ENCODE results near the gene VRK1.

Gene VRK1

DNA sequence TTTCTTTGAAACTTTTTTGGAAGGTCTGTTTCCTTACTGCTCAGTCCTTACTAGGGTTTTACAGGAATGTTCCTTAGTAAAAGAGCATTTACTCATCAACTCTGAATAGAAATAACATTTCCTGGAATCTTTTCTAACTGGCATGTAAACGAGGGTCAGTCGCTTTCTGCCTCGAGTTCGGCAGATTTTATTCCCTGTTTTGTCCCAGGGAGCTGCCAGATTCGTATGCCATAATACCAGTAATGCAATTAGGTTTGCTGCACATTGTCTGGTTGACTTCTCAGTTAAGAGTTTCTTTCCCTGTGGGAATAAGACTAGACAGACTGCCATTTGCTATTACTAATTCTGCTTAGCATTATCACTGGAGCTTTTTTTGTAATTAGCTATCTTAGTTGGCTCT, 91.9 kb downstream of the VRK1 start:
- Histone ChIP-seq H3K27ac (ENCODE audit: low read depth, low read length) (no peak overlapping the region), H3K4me3 (ENCODE audit: low read depth in 1 of 5, low read length in 5 of 5) (no peak overlapping the region), H3K36me3 (ENCODE audit: control insufficient read depth in 5 of 5, insufficient read depth in 5 of 5, low read length in 5 of 5) (no peaks in the 10 kb centered on the region), H3K4me1 (ENCODE audit: control insufficient read depth in 5 of 5, insufficient read depth in 5 of 5, low read length in 5 of 5) (no peaks in the 10 kb centered on the region), H3K27me3 (ENCODE audit: control insufficient read depth in 5 of 5, insufficient read depth in 4 of 5, low read length in 5 of 5) (no peaks in the 10 kb centered on the region), H3K9ac (ENCODE audit: low read length in 5 of 5) (no peak overlapping the region), H3K9me3 (ENCODE audit: control insufficient read depth in 5 of 5, low read length in 5 of 5) (no peaks in the 10 kb centered on the region)

DNA sequence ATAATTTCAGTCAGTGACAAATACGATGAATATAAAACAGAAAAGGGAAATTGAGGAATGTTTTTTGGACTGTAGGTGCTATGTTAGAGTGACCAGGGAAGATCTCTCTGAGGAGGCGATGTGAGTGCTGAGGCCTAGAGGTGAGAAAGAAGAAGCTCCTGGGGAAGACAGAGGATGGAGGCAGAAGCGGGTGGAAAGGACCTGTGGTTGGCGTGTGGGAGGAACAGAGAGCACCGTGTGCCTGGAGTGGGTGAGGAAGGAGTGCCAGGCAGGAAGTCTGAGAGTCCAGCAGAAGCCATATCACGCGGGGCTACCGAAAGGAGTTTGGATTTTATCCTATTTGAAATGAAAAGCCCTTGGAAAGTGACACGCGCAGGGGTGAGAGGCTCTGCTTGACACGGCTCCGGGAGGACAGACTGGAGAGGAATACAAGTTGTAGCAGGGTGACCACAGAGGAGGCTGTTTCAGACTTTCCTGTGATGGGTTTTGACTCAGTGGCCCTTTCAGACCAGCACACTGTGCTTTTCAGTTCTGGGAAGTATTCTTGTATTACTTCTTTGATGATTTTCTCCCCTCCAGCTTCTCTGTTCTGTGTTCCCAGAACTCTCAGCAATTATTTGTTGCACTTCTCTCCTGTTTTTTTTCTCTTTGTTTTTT, 96.9 kb downstream of the VRK1 start:
- Histone ChIP-seq H3K9me3 (ENCODE audit: control insufficient read depth in 5 of 5, low read length in 5 of 5) (no peaks in the 10 kb centered on the region), H3K36me3 (ENCODE audit: control insufficient read depth in 5 of 5, insufficient read depth in 5 of 5, low read length in 5 of 5) (no peaks in the 10 kb centered on the region), H3K4me3 (ENCODE audit: low read depth in 1 of 5, low read length in 5 of 5) (no peak overlapping the region), H3K4me1 (ENCODE audit: control insufficient read depth in 5 of 5, insufficient read depth in 5 of 5, low read length in 5 of 5) (no peaks in the 10 kb centered on the region), H3K27me3 (ENCODE audit: control insufficient read depth in 5 of 5, insufficient read depth in 4 of 5, low read length in 5 of 5) (no peaks in the 10 kb centered on the region), H3K9ac (ENCODE audit: low read length in 5 of 5) (no peak overlapping the region), H3K27ac (ENCODE audit: low read depth, low read length) (no peak overlapping the region)

DNA sequence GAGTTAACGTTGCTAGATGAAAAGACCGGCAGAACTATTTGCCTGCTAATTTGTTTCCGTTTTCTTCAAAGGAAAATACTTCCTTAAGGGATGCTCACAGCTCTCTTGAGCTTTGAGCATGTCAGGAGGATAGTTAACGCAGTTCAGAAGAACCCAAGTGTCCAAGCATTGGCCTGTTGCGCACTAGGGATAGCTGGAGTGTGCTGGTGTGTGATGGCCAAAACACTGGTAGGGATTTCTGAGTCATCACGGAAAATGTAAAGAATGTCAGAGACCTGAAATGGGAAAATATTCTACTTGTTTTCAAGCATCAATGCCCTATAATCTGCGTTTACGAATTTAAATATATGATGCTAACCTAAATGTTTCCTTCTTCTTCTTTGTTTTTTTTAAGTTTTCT, 97.8 kb downstream of the VRK1 start:
- Histone ChIP-seq H3K4me1 (ENCODE audit: control insufficient read depth in 5 of 5, insufficient read depth in 5 of 5, low read length in 5 of 5) (no peaks in the 10 kb centered on the region), H3K9me3 (ENCODE audit: control insufficient read depth in 5 of 5, low read length in 5 of 5) (no peaks in the 10 kb centered on the region), H3K36me3 (ENCODE audit: control insufficient read depth in 5 of 5, insufficient read depth in 5 of 5, low read length in 5 of 5) (no peaks in the 10 kb centered on the region), H3K27ac (ENCODE audit: low read depth, low read length) (no peak overlapping the region), H3K9ac (ENCODE audit: low read length in 5 of 5) (no peak overlapping the region), H3K4me3 (ENCODE audit: low read depth in 1 of 5, low read length in 5 of 5) (no peak overlapping the region), H3K27me3 (ENCODE audit: control insufficient read depth in 5 of 5, insufficient read depth in 4 of 5, low read length in 5 of 5) (no peaks in the 10 kb centered on the region)

- Histone ChIP-seq H3K36me3 (ENCODE audit: control insufficient read depth in 5 of 5, insufficient read depth in 5 of 5, low read length in 5 of 5) (no peaks in the 10 kb centered on the region), H3K27me3 (ENCODE audit: control insufficient read depth in 5 of 5, insufficient read depth in 4 of 5, low read length in 5 of 5) (no peaks in the 10 kb centered on the region), H3K9me3 (ENCODE audit: control insufficient read depth in 5 of 5, low read length in 5 of 5) (no peaks in the 10 kb centered on the region), H3K4me1 (ENCODE audit: control insufficient read depth in 5 of 5, insufficient read depth in 5 of 5, low read length in 5 of 5) (no peaks in the 10 kb centered on the region), H3K4me3 (ENCODE audit: low read depth in 1 of 5, low read length in 5 of 5) (no peak overlapping the region), H3K27ac (ENCODE audit: low read depth, low read length) (no peak overlapping the region), H3K9ac (ENCODE audit: low read length in 5 of 5) (no peak overlapping the region)
Observed at GRCh38 chr14:96895658-96896271, 98.6 kb downstream of the VRK1 start.

- Histone ChIP-seq H3K4me3 (ENCODE audit: low read depth in 1 of 5, low read length in 5 of 5) (no peak overlapping the region), H3K36me3 (ENCODE audit: control insufficient read depth in 5 of 5, insufficient read depth in 5 of 5, low read length in 5 of 5) (no peaks in the 10 kb centered on the region), H3K4me1 (ENCODE audit: control insufficient read depth in 5 of 5, insufficient read depth in 5 of 5, low read length in 5 of 5) (no peaks in the 10 kb centered on the region), H3K9ac (ENCODE audit: low read length in 5 of 5) (no peak overlapping the region), H3K27ac (ENCODE audit: low read depth, low read length) (no peak overlapping the region), H3K27me3 (ENCODE audit: control insufficient read depth in 5 of 5, insufficient read depth in 4 of 5, low read length in 5 of 5) (no peaks in the 10 kb centered on the region), H3K9me3 (ENCODE audit: control insufficient read depth in 5 of 5, low read length in 5 of 5) (no peaks in the 10 kb centered on the region)
Observed at GRCh38 chr14:96897184-96897583, 100.0 kb downstream of the VRK1 start.

DNA sequence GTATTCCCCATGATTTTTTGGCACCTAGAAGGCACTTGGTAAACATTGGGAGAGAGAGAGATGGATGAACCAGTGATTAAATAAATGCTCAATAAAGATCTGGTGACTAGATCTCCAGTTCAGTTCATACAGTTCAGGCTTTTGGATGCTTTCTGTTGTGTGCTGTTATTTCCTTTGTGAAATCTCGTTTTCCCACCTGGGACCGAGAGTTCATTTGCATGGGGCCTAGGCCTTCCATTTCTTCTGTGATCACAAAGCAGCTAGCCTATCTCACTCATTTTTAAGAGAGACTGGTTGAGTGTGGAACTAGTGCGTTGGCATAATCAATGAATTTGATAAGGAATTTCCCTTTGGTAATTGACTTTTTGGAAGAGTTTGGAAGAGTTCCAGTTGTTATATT, 104.0 kb downstream of the VRK1 start:
- H3K4me3 ChIP-seq (ENCODE audit: low read depth in 1 of 5, low read length in 5 of 5) = no peak overlapping the region
- no peaks in the 10 kb centered on the region for H3K36me3 ChIP-seq (ENCODE audit: control insufficient read depth in 5 of 5, insufficient read depth in 5 of 5, low read length in 5 of 5)
- peaks cover 2 to 10% (median 7%) of the 10 kb centered on the region in 5 donors for H3K4me1 ChIP-seq (ENCODE audit: control insufficient read depth in 5 of 5, insufficient read depth in 5 of 5, low read length in 5 of 5)
- H3K27me3 ChIP-seq (ENCODE audit: control insufficient read depth in 5 of 5, insufficient read depth in 4 of 5, low read length in 5 of 5) = no peaks in the 10 kb centered on the region
- H3K27ac ChIP-seq (ENCODE audit: low read depth, low read length) = no peak overlapping the region
- H3K9ac ChIP-seq (ENCODE audit: low read length in 5 of 5) = no peak overlapping the region
- H3K9me3 ChIP-seq (ENCODE audit: control insufficient read depth in 5 of 5, low read length in 5 of 5) = no peaks in the 10 kb centered on the region

- Histone ChIP-seq H3K36me3 (ENCODE audit: control insufficient read depth in 5 of 5, insufficient read depth in 5 of 5, low read length in 5 of 5) (no peaks in the 10 kb centered on the region), H3K27ac (ENCODE audit: low read depth, low read length) (no peak overlapping the region), H3K9ac (ENCODE audit: low read length in 5 of 5) (no peak overlapping the region), H3K4me3 (ENCODE audit: low read depth in 1 of 5, low read length in 5 of 5) (no peak overlapping the region), H3K4me1 (ENCODE audit: control insufficient read depth in 5 of 5, insufficient read depth in 5 of 5, low read length in 5 of 5) (peaks cover 3 to 13% (median 10%) of the 10 kb centered on the region in 5 donors), H3K27me3 (ENCODE audit: control insufficient read depth in 5 of 5, insufficient read depth in 4 of 5, low read length in 5 of 5) (no peaks in the 10 kb centered on the region), H3K9me3 (ENCODE audit: control insufficient read depth in 5 of 5, low read length in 5 of 5) (no peaks in the 10 kb centered on the region)
Observed at GRCh38 chr14:96902004-96902403, 104.8 kb downstream of the VRK1 start.

GRCh38 chr14:96903444-96904023, 106.4 kb downstream of the VRK1 start:
- H3K27ac ChIP-seq (ENCODE audit: low read depth, low read length) = no peak overlapping the region

GRCh38 chr14:96904201-96904600, 107.0 kb downstream of the VRK1 start:
- Histone ChIP-seq H3K27me3 (ENCODE audit: control insufficient read depth in 5 of 5, insufficient read depth in 4 of 5, low read length in 5 of 5) (no peaks in the 10 kb centered on the region), H3K4me3 (ENCODE audit: low read depth in 1 of 5, low read length in 5 of 5) (no peak overlapping the region), H3K9ac (ENCODE audit: low read length in 5 of 5) (no peak overlapping the region), H3K4me1 (ENCODE audit: control insufficient read depth in 5 of 5, insufficient read depth in 5 of 5, low read length in 5 of 5) (peaks cover 3 to 13% (median 10%) of the 10 kb centered on the region in 5 donors), H3K36me3 (ENCODE audit: control insufficient read depth in 5 of 5, insufficient read depth in 5 of 5, low read length in 5 of 5) (no peaks in the 10 kb centered on the region), H3K9me3 (ENCODE audit: control insufficient read depth in 5 of 5, low read length in 5 of 5) (peaks cover 0 to 7% (median 0%) of the 10 kb centered on the region in 5 donors), H3K27ac (ENCODE audit: low read depth, low read length) (no peak overlapping the region)

More at GRCh38 chr14:96903444-96904023, 106.4 kb downstream of the VRK1 start:
- Histone ChIP-seq H3K4me1 (ENCODE audit: control insufficient read depth in 5 of 5, insufficient read depth in 5 of 5, low read length in 5 of 5) (peaks cover 3 to 13% (median 10%) of the 10 kb centered on the region in 5 donors), H3K4me3 (ENCODE audit: low read depth in 1 of 5, low read length in 5 of 5) (no peak overlapping the region), H3K9me3 (ENCODE audit: control insufficient read depth in 5 of 5, low read length in 5 of 5) (peaks cover 0 to under 1% (median 0%) of the 10 kb centered on the region in 5 donors), H3K27me3 (ENCODE audit: control insufficient read depth in 5 of 5, insufficient read depth in 4 of 5, low read length in 5 of 5) (no peaks in the 10 kb centered on the region), H3K36me3 (ENCODE audit: control insufficient read depth in 5 of 5, insufficient read depth in 5 of 5, low read length in 5 of 5) (no peaks in the 10 kb centered on the region), H3K9ac (ENCODE audit: low read length in 5 of 5) (no peak overlapping the region)

GRCh38 chr14:96905065-96905464, 107.9 kb downstream of the VRK1 start:
- Histone ChIP-seq H3K9ac (ENCODE audit: low read length in 5 of 5) (no peak overlapping the region), H3K4me1 (ENCODE audit: control insufficient read depth in 5 of 5, insufficient read depth in 5 of 5, low read length in 5 of 5) (peaks cover 3 to 13% (median 10%) of the 10 kb centered on the region in 5 donors), H3K27me3 (ENCODE audit: control insufficient read depth in 5 of 5, insufficient read depth in 4 of 5, low read length in 5 of 5) (no peaks in the 10 kb centered on the region), H3K9me3 (ENCODE audit: control insufficient read depth in 5 of 5, low read length in 5 of 5) (peaks cover 0 to 16% (median 7%) of the 10 kb centered on the region in 5 donors), H3K4me3 (ENCODE audit: low read depth in 1 of 5, low read length in 5 of 5) (no peak overlapping the region), H3K36me3 (ENCODE audit: control insufficient read depth in 5 of 5, insufficient read depth in 5 of 5, low read length in 5 of 5) (no peaks in the 10 kb centered on the region), H3K27ac (ENCODE audit: low read depth, low read length) (no peak overlapping the region)

Data from subcutaneous abdominal adipose tissue (tissue), 5 donors.